Activated B cell treated with CpG ODN at 0.5 μM for 24 hours (primary cell): ENCODE results near the gene ATG14. TPM values are rescaled to one million over a fixed set of nuclear protein-coding genes. Genes with fewer than 3 reads are reported as not detected.

Experiments used
- ATAC-seq: fragments of 200-7000 bp; cut with Tn5 transposase; one replicate; pipeline ENCODE4 v1.10.0; 2021; ENCODE audit warnings: low read depth, mild to moderate bottlenecking, moderate library complexity
- CTCF ChIA-PET: fragments of 350-600 bp; sonication (Branson Sonifier 250); formaldehyde crosslinking; loops from one replicate; lab custom pipeline; 2021; ENCODE audit warnings: antibody characterized with exemption; lab: Charles Lee
- POLR2A ChIA-PET: fragments of 350-600 bp; sonication (Branson Sonifier 250); formaldehyde crosslinking; loops from one replicate; lab custom pipeline; 2021; ENCODE audit warnings: antibody characterized with exemption; lab: Charles Lee
- DNase-seq: peaks from one replicate; pipeline ENCODE4 v3.0.0; 2022
- H3K27ac Mint-ChIP-seq: one replicate; pipeline ENCODE4 v1.8.0; 2020; ENCODE audit warnings: mixed read lengths
- H3K27me3 Mint-ChIP-seq: one replicate; pipeline ENCODE4 v1.8.0; 2021; ENCODE audit warnings: mixed read lengths
- H3K36me3 Mint-ChIP-seq: one replicate; pipeline ENCODE4 v1.8.0; 2021; ENCODE audit warnings: low read depth, mixed read lengths
- H3K4me1 Mint-ChIP-seq: one replicate; pipeline ENCODE4 v1.8.0; 2021; ENCODE audit warnings: mixed read lengths
- H3K4me3 Mint-ChIP-seq: one replicate; pipeline ENCODE4 v1.8.0; 2020; ENCODE audit warnings: mild to moderate bottlenecking, mixed read lengths
- H3K9me3 Mint-ChIP-seq: one replicate; pipeline ENCODE4 v1.8.0; 2020; ENCODE audit warnings: mixed read lengths
- intact Hi-C: fragments of 100-400 bp; cut with micrococcal nuclease; formaldehyde crosslinking; loops from one replicate; pipeline ENCODE4 v1.15.1; 2024
- total RNA-seq: library from RNA; stranded (reverse); gene quantifications from 2 replicates; pipeline ENCODE4 v1.2.3, GENCODE V29; 2022
- TF ChIP-seq, protein P1 (sequence below): fragments of 200-600 bp; IDR thresholded peaks from one replicate; pipeline ENCODE4 v1.8.0; 2022; ENCODE audit warnings: antibody characterized with exemption, mild to moderate bottlenecking

Gene ATG14
- total RNA-seq, 1 donor from 2014 or later: 12.1 TPM

DNA sequence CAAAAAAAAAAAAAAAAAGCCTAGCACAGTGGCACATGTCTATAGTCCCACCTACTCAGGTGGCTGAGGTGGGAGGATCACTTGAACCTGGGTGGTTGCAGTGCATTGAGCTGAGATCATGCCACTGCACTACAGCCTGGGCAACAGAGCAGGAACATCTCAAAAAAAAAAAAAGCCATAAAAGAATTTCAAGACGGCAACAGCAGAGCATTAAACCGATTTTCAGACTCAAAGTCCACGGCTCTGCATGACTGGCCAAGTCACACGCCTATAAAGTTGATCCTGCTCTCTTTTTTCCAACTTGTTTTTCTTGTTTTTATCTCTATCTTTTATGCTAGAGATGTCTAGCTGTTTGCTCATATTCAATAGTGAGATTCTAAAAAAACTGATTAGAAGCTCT is 95.1 kb downstream of the ATG14 start:
- CTCF ChIA-PET: no interaction called here
- POLR2A ChIA-PET: no interaction called here
- intact Hi-C loops: no loop called here
- TF ChIP-seq, protein P1, sequence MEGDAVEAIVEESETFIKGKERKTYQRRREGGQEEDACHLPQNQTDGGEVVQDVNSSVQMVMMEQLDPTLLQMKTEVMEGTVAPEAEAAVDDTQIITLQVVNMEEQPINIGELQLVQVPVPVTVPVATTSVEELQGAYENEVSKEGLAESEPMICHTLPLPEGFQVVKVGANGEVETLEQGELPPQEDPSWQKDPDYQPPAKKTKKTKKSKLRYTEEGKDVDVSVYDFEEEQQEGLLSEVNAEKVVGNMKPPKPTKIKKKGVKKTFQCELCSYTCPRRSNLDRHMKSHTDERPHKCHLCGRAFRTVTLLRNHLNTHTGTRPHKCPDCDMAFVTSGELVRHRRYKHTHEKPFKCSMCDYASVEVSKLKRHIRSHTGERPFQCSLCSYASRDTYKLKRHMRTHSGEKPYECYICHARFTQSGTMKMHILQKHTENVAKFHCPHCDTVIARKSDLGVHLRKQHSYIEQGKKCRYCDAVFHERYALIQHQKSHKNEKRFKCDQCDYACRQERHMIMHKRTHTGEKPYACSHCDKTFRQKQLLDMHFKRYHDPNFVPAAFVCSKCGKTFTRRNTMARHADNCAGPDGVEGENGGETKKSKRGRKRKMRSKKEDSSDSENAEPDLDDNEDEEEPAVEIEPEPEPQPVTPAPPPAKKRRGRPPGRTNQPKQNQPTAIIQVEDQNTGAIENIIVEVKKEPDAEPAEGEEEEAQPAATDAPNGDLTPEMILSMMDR: no peak
- ATAC-seq: no peak
- Mint-ChIP-seq H3K9me3 (peaks cover 18% of the 10 kb centered on the region), H3K36me3 (peaks cover 40% of the 10 kb centered on the region), H3K27me3 (no peaks in the 10 kb centered on the region), H3K4me3 (no peak overlapping the region), H3K27ac (no peak overlapping the region), H3K4me1 (no peaks in the 10 kb centered on the region)
- DNase-seq: no peak

Other genes with a start within 250 kb of the ATG14 start
- 0.66 and 0.73 TPM in 2 replicates for gene DLGAP5, start 220.2 kb downstream of the ATG14 start, total RNA-seq
- gene FBXO34, start 140.4 kb downstream of the ATG14 start, total RNA-seq: 19.7 and 20.4 TPM in 2 replicates
- gene TBPL2, start 28.8 kb upstream of the ATG14 start, total RNA-seq: not detected in 2 replicates
- 108 and 116 TPM in 2 replicates for gene KTN1, start 168.4 kb upstream of the ATG14 start, total RNA-seq